Peyer's patch (tissue), 4 donors: Measurements from ENCODE around the gene RRBP1.

Experiments used
- CTCF ChIP-seq, 6 experiments: fragments of 450-650 bp in 4 of 6; fragments of 200-600 bp in 2 of 6; sonication (generic) in 1 of 6; IDR thresholded peaks; one replicate each; pipeline ENCODE4 v1.5.1; 2017 to 2019; ENCODE audit warnings: antibody characterized with exemption in 6 of 6, mild to moderate bottlenecking in 3 of 6, moderate library complexity in 1 of 6
- POLR2A ChIP-seq, 2 donors: fragments of 450-650 bp; IDR thresholded peaks; one replicate each; pipeline ENCODE4 v1.5.1; 2017; ENCODE audit warnings: antibody characterized with exemption in 2 of 2, mild to moderate bottlenecking in 2 of 2, moderate library complexity in 2 of 2

GRCh38 chr20:17573463-17573862 is 108.6 kb downstream of the RRBP1 start:
- no peak for TF ChIP-seq CTCF (IDR thresholded peaks at IDR 0.05)
- TF ChIP-seq POLR2A (IDR thresholded peaks at IDR 0.05): no peak
